ENCODE results near the gene SLC39A10.

DNA sequence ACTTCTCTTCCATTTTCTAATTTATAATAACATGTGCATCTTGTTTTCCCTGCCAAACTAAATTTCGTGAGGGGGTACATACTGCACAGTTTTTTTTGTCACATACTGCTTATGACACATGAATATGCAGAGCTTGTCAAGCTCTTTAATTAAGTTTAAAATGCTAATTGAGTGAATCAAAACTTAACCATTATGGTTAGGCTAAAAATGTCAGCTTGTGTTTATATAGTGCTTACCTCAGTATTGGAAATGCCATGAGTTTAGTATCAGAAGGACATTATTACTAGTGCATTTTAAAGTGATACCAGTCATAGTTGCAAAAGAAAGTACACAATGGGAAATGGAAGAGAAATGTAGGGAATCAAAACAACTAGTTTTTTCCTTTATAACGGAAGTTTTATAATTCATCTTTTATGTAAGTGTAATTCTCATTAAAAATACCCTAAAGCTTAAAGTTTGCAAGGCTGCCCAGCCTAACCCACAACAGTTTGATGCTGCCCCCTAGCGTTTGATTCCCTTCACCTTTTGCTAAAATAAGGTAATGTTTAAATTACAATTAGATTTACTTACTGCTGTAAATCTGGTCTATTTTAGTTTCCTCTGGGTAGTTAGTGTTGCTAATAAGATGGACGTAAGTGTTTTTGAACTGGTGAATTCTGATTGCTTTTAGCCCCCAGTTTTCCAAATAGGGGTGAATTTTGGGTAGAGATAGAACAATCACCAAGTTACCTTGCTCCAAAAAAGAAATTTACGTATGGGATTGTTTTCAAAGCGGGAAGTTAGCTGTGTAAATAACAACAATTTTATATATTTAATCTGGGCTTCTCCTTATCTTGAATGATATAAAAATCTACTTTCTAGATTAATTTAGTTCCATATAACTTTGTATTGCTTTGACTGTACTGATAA lies 3.2 kb downstream of the SLC39A10 start:
- TF ChIP-seq, protein P1, sequence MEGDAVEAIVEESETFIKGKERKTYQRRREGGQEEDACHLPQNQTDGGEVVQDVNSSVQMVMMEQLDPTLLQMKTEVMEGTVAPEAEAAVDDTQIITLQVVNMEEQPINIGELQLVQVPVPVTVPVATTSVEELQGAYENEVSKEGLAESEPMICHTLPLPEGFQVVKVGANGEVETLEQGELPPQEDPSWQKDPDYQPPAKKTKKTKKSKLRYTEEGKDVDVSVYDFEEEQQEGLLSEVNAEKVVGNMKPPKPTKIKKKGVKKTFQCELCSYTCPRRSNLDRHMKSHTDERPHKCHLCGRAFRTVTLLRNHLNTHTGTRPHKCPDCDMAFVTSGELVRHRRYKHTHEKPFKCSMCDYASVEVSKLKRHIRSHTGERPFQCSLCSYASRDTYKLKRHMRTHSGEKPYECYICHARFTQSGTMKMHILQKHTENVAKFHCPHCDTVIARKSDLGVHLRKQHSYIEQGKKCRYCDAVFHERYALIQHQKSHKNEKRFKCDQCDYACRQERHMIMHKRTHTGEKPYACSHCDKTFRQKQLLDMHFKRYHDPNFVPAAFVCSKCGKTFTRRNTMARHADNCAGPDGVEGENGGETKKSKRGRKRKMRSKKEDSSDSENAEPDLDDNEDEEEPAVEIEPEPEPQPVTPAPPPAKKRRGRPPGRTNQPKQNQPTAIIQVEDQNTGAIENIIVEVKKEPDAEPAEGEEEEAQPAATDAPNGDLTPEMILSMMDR (IDR thresholded peaks at IDR 0.05; ENCODE audit: low read depth, low read length) = peak; percentile 91
- no peak for TF ChIP-seq EZH2phosphoT487 (IDR thresholded peaks at IDR 0.05; ENCODE audit: low read depth)

Data from OCI-LY3 (cell line).